T follicular helper cell (primary cell): Measurements from ENCODE around the gene UPK1B.
"Not testable (repeated sequence)": the region's sequence is repeated elsewhere in the genome, so short reads cannot be mapped to it uniquely, and the experiment has no call there.

ENCODE experiments used
- DNase-seq: peaks from one replicate; pipeline ENCODE4 v3.0.0-alpha.2; 2020; ENCODE audit warnings: low read depth
- total RNA-seq, 2 experiments: gene quantifications; one replicate each; lab custom pipeline; 2026; lab: John Stamatoyannopoulos, UW

Gene UPK1B
- 0 reads per million in 2 experiments for total RNA-seq

DNA sequence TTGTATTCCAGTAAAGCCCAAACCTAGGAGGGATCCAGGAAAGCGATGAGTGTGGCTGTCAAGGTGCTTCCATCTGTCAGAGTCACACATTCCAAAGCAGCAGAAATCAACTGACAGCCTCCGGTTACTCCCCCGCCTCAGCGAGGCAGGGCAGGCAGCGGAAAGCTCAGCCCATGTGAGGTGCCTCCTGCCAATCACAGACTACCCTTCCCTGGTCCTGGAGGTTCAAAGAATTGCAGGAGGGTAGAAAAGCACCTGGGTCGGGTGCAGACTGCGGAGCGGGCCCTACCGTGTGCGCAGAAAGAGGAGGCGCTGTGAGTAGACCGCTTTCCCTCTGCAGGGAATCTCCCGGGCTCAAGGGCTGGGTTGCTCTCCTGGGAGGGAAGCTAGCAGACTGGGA, at the start of gene UPK1B:
Gene UPK1B (plus strand): TSS at position 274 of the 400 bp plus-strand sequence. CDS start 13,144 bp downstream, outside the sequence.
- DNase-seq: no peak

DNA sequence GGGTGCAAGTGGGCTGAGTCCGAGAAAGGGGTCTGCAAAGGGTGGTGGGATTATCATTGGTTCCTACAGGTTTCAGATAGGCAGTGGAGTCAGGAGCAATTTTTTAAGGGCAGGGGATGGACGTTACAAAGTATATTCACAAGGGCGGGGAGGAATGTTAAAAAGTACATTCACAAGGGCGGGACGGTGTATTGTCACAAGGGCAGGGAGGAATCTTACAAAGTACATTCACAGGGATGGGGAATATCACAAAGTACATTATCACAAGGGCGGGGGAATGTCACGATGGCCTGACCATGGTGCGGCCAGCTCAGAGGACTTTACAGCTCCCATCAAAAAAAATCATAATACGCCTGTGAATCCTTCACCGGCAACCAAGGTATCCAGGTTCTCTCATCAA, 48.1 kb upstream of the UPK1B start:
- no peak for DNase-seq

DNA sequence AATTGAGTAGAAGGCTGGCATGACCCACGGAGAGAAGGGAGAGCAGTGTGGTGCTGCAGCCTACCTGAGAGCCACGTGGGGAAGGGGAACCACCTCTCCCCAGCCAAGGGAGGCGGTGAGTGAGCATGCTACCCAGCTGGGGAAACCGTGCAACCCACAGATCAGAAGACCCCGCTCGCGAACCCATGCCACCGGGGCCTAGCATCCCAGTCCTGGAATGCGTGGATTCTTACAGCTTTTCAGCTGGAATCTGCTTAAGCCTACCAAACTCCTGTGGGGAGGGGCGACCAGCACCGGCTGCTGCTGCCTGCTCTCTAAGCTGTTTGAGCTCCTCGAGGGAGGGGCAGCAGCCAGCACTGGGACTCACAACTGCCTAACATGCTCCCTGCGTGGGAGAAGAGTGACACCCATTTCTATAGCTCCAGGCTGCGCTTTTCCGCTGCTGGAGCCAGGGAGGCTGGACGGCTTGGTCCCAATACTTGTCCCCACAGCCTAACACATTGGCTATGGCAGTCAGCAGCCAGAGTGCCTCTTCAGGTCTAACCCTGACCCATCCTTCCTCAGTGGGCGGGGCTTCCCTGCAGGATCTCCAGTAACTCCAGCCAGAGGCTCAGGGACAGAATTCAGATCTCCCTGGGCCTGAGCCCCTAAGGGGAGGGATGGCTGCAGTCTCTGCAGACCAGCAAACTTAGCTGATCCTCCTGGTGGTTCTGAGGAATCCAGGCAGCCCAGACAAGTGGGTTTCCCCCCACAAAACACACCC, 47.5 kb upstream of the UPK1B start:
- DNase-seq: no peak

GRCh38 chr3:119130291-119130690, 43.1 kb upstream of the UPK1B start:
- DNase-seq: not testable (repeated sequence)

DNA sequence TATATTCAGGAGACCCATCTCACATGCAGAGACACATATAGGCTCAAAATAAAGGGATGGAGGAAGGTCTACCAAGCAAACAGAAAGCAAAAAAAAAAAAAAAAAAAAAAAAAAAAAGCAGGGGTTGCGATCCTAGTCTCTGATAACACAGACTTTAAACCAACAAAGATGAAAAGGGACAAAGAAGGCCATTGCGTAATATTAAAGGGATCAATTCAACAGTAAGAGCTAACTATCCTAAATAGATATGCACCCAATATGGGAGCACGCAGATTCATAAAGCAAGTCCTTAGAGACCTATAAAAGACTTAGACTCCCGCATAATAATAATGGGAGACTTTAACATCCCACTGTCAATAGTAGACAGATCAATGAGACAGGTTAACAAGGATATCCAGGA, 41.1 kb upstream of the UPK1B start:
- not testable (repeated sequence) for DNase-seq

- DNase-seq: not testable (repeated sequence)
These were observed 34.0 kb upstream of the UPK1B start for GRCh38 chr3:119139360-119139759.

DNA sequence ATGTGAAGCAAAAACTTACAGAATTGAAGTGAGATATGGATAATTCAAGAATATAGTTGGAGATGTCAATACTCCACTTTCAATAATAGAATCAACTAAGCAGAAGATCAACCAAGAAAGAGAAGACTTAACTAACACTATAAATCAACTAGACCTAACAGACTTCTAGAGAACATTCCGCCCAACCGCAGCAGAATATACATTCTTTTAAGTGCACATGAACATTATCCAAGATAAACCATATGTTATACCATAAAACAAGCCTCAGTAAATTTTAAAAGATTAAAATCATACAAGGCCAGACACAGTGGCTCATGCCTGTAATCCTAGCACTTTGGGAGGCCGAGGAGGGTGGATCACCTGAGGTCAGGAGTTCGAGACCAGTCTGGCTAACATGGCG, 32.9 kb upstream of the UPK1B start:
- no peak for DNase-seq

GRCh38 chr3:119145128-119145499, 28.3 kb upstream of the UPK1B start:
- DNase-seq: no peak

DNA sequence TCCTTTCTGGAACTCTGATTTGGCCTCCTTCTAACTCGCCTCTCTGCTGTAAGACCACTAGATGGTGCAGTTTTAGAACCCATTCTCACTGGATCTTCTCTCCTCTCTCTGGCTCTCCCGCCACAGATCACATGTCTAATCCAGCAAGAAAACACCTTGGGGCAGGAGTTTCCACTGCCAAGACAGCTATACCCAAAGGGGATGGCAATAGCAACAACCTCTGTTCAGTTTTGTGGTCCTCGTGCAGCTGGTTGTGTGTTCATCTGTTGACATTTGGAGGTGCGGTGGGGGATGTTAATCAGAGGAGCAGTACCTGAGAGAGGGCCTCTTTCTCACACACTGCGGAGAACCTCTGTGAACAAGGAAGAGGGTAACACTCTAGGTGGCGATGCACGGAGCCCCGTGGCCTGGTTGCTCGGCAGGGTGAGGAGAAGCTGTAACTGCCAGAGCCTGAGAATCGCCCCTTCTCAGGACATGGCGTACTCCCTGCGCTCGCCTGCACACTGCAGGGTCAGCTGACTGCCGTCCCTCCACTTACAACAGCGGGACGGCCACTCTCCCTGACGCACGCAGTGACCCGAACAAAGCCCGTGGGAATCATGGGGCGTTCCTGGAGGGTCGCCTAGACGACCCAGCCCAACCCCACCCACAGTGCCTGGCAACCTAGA, 27.8 kb upstream of the UPK1B start, which contains the start of gene TEX55:
Gene TEX55 (plus strand): TSS at position 666 of the 668 bp plus-strand sequence. CDS start 25 bp downstream, outside the sequence.
- no peak for DNase-seq

DNA sequence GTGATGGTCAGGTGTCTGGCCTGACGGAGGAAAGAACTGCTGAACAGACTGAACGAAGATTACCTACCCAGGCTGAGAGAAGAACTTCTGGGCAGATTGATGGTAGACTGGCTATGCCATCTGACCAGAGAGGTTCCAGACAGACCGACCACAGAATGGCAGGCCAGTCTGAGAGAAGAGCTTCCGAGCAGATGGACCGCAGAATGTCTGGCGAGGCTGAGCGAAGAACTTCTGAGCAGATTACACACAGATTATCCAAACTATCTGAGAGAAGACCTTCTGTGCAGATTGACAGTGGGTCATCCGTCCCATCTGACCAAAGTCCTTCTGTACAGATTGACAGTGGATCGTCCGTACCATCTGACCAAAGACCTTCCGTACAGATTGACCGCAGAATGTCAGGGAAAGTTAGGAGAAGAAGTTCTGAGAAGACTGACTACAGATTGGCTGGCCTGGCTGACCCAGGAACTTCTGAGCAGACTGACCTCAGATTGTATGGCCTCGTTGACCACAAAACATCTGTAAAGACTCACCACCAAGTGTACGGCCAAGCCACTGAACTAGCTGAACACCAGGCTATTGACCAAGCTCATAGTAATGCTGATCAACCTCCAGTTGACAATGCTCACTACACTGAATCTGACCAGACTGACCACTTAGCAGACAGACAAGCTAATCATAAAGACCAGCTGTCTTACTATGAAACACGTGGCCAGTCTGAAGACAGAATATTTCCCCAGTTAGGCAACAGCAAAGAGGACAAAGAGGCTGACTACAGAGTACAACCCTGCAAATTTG, 26.6 kb upstream of the UPK1B start:
- no peak for DNase-seq

GRCh38 chr3:119147494-119147893, 25.9 kb upstream of the UPK1B start:
- DNase-seq: no peak

DNA sequence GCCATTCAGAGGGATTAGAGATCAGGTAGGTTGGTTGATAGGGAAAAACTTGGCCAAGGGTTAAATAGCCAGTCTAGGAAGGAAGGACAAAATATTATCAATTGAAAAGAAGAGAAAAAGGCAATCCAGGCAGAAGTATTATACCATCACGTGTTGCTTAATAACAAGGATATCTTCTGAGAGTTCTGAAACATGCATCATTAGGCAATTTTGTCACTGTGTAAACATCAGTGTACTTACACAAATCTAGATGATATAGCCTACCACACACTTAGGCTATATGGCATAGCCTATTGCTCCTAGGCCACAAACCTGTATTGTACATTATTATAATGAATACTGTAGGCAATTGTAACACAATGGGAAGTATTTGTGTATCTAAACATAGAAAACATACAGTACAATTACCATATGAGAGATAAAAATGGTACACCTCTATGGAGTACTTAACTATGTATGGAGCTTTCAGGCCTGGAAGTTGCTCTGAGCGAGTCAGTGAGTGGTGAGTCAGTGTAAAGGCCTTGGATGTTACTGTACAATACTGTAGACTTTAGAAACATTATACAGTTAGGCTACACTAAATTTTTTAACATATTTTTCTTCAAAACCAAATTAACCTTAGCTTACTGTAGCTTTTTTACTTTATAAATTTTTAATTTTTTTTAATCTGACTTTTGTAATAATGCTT, 24.8 kb upstream of the UPK1B start:
- DNase-seq: no peak

DNA sequence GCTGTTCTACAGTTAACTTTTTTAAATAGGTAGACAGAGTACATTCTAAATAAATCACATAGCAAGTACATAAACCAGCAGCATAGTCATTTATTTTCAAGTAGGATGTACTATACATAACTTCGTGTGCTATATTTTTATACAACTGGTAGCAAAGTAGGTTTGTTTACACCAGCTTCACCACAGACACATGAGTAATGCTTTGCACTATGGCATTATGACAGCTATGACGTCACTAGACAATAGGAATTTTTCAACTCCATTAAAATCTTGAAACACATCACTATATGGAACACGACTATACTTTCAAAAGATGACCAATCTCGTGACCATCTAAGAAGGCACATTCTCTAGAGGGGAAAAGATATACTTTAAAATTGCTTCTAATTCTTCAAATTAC, 23.9 kb upstream of the UPK1B start:
- DNase-seq: no peak

GRCh38 chr3:119156868-119157267, 16.5 kb upstream of the UPK1B start:
- no peak for DNase-seq

DNA sequence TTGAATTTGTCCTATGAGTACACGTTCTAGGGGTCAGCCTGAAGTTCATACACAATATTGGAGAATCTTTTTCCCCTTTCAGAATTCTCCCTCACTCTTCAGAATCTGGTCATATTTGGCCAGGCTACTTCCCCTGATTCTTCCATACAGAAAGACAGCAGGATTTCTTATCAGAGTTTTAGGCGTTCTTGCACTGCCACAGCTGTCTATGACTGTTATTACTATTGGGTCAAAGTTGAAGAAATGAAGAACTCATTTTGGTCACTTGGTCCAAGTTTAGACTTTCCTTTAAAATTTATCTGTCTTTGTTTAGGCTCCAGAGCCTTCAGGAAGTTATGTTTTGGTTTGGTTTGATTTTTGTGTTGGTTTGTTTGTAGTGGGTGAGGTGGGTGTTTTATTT, 15.4 kb upstream of the UPK1B start:
- no peak for DNase-seq

DNA sequence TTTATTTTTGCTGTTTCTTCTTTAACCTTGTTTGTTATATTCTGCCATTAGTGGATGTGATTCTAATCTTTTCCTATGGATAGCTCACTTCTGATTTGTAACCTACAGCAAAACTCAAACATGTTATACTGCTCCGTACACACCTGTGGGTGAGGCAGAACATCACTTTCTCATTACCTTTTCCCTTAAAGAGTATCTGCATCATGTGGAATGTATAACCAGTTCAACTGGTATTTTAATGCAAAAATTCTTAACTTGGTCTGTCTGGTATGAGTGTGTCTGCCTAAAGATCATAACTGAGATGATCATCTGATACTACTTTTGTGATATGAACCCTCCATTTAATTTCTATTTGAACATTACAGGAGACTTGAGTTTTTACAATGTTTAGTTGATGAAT, 13.0 kb upstream of the UPK1B start:
- no peak for DNase-seq

- DNase-seq: no peak
These were observed 12.6 kb upstream of the UPK1B start for GRCh38 chr3:119160815-119161214.

- DNase-seq: no peak
These were observed 12.2 kb upstream of the UPK1B start for GRCh38 chr3:119161240-119161639.

DNA sequence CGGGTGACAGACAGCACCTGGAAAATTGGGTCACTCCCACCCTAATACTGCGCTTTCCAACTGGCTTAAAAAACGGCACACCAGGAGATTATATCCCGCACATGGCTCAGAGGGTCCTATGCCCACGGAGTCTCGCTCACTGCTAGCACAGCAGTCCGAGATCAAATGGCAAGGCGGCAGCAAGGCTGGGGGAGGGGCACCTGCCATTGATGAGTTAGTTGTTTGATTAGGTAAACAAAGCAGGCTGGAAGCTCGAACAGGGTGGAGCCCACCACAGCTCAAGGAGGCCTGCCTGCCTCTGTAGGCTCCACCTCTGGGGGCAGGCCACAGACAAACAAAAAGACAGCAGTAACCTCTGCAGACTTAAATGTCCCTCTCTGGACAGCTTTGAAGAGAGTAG, 8.7 kb upstream of the UPK1B start:
- DNase-seq: not testable (repeated sequence)

- no peak for DNase-seq
These were observed 2.6 kb upstream of the UPK1B start for GRCh38 chr3:119170821-119171220.

GRCh38 chr3:119175872-119176756, 2.7 kb downstream of the UPK1B start:
- no peak for DNase-seq
